HL-60 (cell line): ENCODE results near the gene ARMC9.

ENCODE experiments used
- DNase-seq, 2 experiments: peaks; one replicate each; pipeline ENCODE4 v3.0.0-alpha.2; 2010 to 2020; ENCODE audit warnings: low read depth in 1 of 2, low spot score in 1 of 2
- H3K27ac ChIP-seq: fragments of 250-450 bp; sonication (Bioruptor Pico); replicated peaks from 2 replicates; pipeline ENCODE4 v1.5.1; 2020; ENCODE audit warnings: mild to moderate bottlenecking, moderate library complexity
- H3K27me3 ChIP-seq: fragments of 250-450 bp; sonication (Bioruptor Pico); 2 replicates; pipeline ENCODE4 v1.5.1; 2021; ENCODE audit warnings: mild to moderate bottlenecking, moderate library complexity; ENCODE audit not compliant: insufficient read depth, poor library complexity, severe bottlenecking
- H3K4me3 ChIP-seq: replicated peaks from 2 replicates; pipeline ENCODE4 v1.5.1; 2011; ENCODE audit warnings: mild to moderate bottlenecking, control low read depth, low read length; ENCODE audit not compliant: insufficient read depth
- GABPA ChIP-seq: IDR thresholded peaks from 2 replicates; pipeline ENCODE4 v1.6.1; 2012; ENCODE audit warnings: low read depth
- POLR2AphosphoS5 ChIP-seq: IDR thresholded peaks from 2 replicates; pipeline ENCODE4 v1.6.1; 2012; ENCODE audit warnings: low read depth
- SPI1 ChIP-seq: IDR thresholded peaks from 2 replicates; pipeline ENCODE4 v1.6.1; 2012; ENCODE audit warnings: low read depth, mild to moderate bottlenecking, borderline replicate concordance
- TF ChIP-seq, protein P1 (sequence below): IDR thresholded peaks from one replicate; pipeline ENCODE4 v1.5.1; 2011; ENCODE audit warnings: low read length, control low read depth, inconsistent platforms; ENCODE audit not compliant: insufficient read depth
- TF ChIP-seq, protein P2 (sequence below): IDR thresholded peaks from 2 replicates; pipeline ENCODE4 v1.6.1; 2012; ENCODE audit warnings: low read depth; ENCODE audit not compliant: insufficient replicate concordance

ARMC9 gene

GRCh38 chr2:231321021-231321420, 122.6 kb downstream of the ARMC9 start:
- Histone ChIP-seq H3K4me3 (no peak overlapping the region), H3K27ac (peak overlapping the region; percentile 92), H3K27me3 (no peaks in the 10 kb centered on the region)
- peak; percentile 38 to 60 for DNase-seq
- TF ChIP-seq SPI1 (no peak), GABPA (no peak), POLR2AphosphoS5 (no peak)
- TF ChIP-seq, protein P1, sequence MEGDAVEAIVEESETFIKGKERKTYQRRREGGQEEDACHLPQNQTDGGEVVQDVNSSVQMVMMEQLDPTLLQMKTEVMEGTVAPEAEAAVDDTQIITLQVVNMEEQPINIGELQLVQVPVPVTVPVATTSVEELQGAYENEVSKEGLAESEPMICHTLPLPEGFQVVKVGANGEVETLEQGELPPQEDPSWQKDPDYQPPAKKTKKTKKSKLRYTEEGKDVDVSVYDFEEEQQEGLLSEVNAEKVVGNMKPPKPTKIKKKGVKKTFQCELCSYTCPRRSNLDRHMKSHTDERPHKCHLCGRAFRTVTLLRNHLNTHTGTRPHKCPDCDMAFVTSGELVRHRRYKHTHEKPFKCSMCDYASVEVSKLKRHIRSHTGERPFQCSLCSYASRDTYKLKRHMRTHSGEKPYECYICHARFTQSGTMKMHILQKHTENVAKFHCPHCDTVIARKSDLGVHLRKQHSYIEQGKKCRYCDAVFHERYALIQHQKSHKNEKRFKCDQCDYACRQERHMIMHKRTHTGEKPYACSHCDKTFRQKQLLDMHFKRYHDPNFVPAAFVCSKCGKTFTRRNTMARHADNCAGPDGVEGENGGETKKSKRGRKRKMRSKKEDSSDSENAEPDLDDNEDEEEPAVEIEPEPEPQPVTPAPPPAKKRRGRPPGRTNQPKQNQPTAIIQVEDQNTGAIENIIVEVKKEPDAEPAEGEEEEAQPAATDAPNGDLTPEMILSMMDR: no peak
- TF ChIP-seq, protein P2, sequence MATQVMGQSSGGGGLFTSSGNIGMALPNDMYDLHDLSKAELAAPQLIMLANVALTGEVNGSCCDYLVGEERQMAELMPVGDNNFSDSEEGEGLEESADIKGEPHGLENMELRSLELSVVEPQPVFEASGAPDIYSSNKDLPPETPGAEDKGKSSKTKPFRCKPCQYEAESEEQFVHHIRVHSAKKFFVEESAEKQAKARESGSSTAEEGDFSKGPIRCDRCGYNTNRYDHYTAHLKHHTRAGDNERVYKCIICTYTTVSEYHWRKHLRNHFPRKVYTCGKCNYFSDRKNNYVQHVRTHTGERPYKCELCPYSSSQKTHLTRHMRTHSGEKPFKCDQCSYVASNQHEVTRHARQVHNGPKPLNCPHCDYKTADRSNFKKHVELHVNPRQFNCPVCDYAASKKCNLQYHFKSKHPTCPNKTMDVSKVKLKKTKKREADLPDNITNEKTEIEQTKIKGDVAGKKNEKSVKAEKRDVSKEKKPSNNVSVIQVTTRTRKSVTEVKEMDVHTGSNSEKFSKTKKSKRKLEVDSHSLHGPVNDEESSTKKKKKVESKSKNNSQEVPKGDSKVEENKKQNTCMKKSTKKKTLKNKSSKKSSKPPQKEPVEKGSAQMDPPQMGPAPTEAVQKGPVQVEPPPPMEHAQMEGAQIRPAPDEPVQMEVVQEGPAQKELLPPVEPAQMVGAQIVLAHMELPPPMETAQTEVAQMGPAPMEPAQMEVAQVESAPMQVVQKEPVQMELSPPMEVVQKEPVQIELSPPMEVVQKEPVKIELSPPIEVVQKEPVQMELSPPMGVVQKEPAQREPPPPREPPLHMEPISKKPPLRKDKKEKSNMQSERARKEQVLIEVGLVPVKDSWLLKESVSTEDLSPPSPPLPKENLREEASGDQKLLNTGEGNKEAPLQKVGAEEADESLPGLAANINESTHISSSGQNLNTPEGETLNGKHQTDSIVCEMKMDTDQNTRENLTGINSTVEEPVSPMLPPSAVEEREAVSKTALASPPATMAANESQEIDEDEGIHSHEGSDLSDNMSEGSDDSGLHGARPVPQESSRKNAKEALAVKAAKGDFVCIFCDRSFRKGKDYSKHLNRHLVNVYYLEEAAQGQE: no peak

GRCh38 chr2:231321556-231322334, 123.3 kb downstream of the ARMC9 start:
- TF ChIP-seq, protein P2: peak; percentile 42
- TF ChIP-seq, protein P1: no peak
- TF ChIP-seq GABPA: peak; percentile 33
- TF ChIP-seq POLR2AphosphoS5: peak; percentile 90
- TF ChIP-seq SPI1: peak; percentile 84
- peak; percentile 89 to 94 for DNase-seq
- Histone ChIP-seq H3K27ac (peak overlapping the region; percentile 92), H3K27me3 (no peaks in the 10 kb centered on the region), H3K4me3 (no peak overlapping the region)

DNA sequence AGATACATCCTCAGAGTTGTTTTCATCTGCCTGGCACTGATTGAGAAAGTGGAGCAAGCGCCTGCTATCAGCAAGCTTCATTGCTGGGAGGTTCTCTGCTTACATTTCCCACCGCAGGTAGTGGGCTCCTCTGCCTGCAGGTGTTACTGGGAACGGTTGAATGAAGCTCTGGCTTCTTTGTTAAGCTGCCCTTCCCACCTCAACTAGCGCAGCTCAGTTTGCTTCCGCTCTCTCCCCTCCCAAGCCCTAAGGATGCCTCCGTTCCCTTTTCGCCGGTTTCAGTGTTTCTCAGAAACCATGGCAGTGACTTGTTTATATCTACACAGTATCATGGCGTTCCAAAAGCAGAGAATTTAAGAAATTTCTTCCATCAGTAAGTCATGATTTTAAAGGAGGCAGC, 124.9 kb downstream of the ARMC9 start:
- Histone ChIP-seq H3K27ac (no peak overlapping the region), H3K27me3 (no peaks in the 10 kb centered on the region), H3K4me3 (no peak overlapping the region)
- DNase-seq: no peak
- TF ChIP-seq, protein P2: no peak
- TF ChIP-seq, protein P1: no peak
- TF ChIP-seq SPI1 (no peak), GABPA (no peak), POLR2AphosphoS5 (no peak)
